HG03196 (cell line): ENCODE data around the gene SMCHD1.
"Not testable (repeated sequence)": the region's sequence is repeated elsewhere in the genome, so short reads cannot be mapped to it uniquely, and the experiment has no call there.

Experiments used
- ATAC-seq: cut with Tn5 transposase; IDR thresholded peaks from one replicate; pipeline ENCODE4 v1.9.1; 2021; ENCODE audit not compliant: unreplicated experiment

Gene SMCHD1

DNA sequence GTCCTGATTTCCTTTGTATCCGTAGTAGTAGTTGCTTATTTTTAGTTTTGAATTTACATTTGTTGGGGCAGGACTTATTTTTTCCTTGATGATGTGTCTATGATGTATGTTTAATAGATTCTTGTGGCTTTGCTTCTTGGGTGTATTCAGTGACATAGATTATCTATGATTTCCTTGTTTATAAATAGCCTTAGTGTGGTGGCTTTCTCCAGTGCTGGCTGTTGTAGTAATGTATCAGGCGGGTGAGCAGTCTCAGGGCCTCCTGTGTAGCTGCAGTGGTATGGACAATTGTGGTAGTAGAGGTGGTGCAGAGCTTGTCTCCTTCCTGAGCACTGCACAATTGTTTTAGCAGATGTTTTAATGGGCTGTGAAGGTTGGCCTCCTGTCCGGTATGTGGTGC, 60.5 kb downstream of the SMCHD1 start:
- no peak for ATAC-seq

DNA sequence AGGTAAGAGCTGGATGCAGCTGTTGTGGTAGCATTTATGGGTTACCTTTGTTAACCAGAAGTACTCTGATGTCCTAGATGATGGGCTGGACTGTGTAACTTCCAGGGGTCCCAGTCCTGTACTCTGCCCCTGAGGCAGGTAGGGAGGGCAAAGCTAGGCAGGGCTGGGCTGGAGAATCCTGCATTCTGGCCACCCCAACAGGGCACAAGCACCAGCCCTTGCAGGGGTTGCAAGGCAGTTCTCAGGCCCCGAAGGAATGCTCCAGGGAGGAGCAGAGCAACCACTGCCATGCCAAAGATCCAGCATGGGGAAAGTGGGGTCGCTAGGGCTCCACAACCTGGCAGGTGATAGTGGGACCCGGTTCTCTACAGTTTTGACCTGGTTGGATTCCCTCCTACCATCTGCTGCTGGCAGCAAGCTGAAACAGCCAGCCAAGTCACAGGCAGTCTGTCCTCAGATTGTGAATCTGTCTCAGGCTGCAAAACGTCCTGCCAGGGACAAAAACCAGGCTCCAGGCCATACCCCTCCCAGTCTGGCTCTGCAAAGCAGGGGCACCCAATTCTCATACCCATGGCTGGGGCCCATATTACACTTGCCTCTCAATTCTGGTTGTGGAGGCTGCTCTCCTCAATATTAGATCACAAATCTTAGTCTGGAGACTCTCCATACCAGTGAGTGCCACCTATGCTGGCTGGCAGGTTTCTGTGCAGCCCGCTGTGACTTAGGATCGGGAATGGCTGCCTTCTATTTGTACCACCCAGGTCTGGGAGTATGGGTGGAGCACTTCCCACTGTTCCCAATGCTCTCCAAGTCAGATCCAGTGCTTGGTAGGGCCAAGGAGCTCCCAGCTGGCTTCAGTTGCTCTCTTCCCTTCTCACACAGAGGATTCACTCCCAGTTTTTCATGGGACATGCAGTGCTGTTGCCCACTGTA, 61.1 kb downstream of the SMCHD1 start:
- no peak for ATAC-seq

DNA sequence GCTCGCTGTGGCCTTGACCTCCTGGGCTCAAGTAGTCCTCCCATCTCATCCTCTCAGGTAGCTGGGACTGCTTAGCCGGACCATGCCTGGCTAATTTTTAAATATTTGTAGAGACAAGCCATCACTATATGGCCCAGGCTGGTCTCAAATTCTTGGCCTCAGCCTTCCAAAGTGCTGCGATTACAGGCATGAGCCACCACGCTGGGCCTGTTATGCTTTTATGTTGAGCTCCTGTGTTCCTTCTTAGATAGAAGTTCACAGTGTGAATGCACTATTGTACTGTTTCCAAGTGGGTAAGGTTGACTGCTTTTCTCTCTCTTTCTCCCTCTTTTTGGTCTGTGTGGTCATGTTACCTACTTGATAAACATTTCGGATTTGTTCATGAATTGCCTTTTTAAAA, 61.9 kb downstream of the SMCHD1 start:
- no peak for ATAC-seq

DNA sequence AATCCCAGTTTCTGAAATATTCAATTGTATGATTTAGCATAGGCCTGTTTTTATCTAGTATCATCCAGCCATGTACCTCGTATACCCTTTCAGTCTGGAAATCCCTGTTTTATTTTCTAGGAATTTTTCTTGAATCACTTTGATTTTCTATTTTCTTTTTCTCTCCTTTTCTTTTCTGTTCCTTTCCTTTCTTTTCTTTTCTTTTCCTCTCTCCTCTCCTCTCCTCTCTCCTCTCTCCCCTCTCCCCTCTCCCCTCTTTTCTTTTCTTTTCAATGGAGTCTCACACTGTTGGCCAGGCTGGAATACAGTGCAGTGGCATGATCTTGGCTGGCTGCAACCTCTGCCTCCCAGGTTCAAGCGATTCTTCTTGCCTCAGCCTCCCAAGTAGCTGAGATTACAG, 63.5 kb downstream of the SMCHD1 start:
- no peak for ATAC-seq

DNA sequence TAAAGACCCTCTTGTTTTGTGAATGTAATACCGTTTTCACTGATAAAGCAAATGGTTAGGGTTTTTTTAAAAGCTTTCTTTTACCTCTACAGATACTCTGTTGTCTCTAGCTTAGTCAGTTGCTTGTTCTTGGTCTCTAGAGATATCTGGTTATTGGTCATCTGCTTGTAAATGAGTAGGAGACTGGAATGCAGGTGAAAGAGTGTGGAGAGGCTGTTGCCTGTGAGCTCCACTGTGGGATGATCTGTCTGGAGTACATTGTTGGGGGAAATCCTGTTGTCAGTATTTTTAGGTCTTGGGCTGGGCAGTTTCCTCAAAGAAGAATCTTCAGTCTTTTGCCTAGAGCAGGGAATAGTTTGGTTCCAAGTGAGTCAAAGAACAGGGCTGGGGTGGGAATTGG, 67.7 kb downstream of the SMCHD1 start:
- ATAC-seq, result no peak

DNA sequence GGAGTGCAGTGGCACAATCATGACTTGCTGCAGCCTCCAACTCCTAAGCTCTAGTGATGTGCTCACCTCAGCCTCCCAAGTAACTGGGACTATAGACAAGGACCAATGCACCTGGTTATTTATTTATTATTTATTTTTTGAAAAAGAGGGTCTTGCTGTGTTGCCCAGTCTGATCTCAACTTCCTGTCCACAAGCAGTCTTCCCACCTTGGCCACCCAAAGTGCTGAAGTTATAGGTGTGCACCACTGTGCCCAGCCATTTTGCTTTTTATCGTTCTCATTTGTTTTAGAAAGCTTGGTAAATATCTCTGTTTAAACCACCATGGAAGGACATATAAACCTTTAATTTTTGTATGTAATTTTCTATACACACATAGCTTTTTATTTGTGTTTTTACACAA, 74.2 kb downstream of the SMCHD1 start:
- ATAC-seq, result no peak

DNA sequence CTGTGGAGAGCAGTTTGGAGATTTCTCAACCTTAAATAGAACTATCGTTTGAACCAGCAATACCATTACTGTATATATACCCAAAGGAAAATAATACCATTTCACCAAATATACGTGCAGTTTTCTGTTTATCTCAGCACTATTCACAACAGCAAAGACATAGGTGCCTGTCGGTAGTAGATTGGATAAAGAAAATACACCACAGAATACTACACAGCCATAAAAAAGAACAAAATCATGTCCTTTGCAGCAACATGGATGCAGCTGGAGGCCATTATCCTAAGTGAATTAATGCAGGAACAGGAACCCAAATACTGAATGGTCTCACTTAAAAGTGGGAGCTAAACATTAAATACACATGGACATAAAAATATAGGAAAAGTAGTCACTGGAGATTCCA, 81.3 kb downstream of the SMCHD1 start:
- no peak for ATAC-seq

DNA sequence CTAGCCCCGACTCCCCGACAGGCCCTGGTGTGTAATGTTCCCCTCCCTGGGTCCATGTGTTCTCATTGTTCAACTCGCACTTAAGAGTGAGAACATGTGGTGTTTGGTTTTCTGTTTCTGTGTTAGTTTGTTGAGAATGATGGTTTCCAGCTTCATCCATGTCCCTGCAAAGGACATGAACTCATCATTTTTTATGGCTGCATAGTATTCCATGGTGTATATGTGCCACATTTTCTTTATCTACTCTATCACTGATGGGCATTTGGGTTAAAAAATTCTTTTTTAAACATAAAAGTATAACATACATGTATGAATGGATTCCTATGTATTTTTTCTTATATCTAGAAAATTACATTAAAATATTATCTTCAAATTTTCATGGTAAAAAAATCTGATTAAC, 84.6 kb downstream of the SMCHD1 start:
- ATAC-seq, result not testable (repeated sequence)

DNA sequence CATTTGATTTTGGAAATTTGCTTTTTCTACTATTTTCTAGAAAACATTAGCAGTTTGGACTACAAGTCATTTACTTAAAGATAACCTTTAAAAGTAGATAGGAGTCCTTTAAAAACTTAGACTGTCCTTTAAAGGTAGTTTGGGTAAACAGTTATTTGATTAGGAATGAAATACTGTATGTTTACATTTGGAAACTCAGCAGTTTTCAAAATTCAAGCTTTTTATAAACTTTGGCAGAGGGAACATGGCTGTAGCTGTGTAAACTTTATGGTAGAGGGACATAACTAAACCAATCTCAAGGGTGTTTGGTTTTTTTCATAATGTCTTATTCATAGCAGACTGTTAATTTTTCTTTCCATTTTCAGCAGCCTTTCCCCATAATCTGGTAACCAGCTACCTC, 90.7 kb downstream of the SMCHD1 start:
- no peak for ATAC-seq

DNA sequence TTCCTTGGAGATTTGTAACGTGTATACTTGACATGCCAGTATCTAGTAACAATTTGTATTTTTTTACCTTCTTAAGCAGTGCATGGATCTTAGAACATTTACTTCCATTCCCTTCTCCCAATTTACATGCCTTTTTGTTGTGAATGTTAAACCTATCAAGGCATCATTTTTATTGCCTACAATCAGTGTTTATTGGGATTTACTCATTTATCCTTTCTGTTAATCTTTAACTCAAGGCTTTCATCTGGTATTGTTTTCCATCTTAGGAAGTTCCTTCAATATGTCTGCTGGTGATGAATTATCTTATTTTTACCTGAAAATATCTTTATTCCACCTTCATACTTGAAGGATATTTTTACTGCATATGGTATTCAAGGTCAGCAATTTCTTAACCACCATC, 102.8 kb downstream of the SMCHD1 start:
- ATAC-seq, result no peak

DNA sequence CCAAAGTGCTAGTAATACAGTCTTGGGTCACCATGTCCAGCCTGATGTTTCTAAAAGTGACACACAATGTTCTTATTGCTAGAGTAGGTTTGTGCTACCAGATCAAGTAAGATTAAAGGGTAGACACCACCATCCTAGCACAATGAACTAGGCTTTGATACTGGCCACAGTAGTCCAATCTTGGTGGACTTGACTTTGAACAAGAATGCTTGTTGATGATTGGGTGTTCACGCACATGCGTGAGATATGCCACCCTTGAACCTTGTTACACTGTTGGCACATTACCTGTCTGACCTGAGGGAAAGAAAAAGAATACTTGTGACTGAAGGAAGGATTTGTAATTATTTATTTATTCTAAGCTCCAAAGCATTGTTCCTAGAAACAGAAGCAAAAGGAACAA, 119.1 kb downstream of the SMCHD1 start:
- no peak for ATAC-seq

DNA sequence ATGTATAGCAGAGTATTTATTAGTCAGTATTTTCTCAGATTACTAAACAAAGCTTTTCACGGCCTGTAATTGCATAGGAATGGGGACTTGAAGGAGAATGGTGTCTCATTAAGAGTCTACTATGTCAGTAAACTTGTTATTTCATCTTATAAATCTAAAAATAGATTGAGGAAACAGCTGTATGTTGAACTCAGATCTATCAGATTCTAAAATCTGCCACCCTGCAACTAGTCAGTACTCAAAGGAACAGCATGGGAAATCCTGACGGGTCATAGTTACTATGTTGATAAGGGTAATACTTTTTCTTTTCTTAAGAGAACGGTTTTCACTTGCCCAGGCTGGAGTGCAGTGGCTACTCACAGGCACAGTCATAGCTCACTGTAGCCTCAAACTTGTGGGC, 121.1 kb downstream of the SMCHD1 start:
- no peak for ATAC-seq

DNA sequence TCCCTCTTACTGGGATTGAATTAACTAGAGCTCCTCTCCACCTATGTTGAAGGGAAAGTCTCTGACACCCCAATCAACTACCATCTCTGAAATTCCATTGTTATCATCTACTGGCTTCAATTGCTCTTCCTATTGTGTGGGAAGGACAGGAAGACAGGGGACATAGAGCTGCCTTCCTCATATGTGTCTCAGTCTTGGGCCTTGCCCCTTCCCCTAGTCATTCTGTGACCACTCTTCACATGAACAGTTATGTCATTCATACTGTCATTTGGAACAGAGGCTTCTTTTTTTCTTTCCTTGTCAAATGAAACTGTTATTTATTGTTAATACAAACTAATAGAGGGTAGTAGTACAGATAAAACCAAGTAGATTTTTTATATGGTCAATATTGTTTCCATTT, 121.7 kb downstream of the SMCHD1 start:
- no peak for ATAC-seq

DNA sequence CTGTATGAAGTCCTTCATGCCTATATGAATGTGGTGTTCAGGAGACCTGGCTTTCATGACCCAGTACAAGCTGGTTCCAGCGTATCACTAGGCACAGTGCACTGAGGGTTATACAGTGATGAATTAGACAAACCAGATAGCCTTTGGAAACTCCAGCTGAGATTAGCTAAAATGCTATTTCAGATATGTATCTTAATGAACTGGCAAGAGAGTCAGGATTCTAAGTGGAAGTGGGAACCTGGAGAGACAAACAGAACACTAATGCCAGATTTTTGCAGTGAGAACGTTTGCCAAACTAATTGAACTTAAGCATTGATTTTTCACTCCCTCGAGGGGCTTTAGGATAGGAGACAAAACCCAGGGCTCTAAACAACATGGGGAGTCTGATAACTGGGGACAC, 125.2 kb downstream of the SMCHD1 start:
- ATAC-seq, result no peak

DNA sequence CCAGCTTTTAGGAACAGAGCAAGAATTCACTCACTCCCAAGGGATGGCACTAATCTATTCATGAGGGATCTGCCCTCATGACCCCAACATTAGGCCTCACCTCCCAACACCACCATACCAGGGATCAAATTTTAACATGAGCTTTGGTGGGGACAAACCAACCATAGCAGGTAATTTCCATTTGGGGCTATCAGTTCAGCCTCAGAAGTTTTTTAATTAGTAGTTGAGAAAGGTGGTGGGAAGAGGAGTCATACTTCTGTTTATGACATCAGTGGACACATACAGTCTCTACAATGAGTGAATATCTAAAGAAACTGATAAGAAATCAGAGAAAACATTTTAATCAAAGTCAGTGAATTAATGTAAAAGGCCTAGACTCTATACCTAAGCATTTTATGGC, 131.7 kb downstream of the SMCHD1 start:
- ATAC-seq, result no peak

DNA sequence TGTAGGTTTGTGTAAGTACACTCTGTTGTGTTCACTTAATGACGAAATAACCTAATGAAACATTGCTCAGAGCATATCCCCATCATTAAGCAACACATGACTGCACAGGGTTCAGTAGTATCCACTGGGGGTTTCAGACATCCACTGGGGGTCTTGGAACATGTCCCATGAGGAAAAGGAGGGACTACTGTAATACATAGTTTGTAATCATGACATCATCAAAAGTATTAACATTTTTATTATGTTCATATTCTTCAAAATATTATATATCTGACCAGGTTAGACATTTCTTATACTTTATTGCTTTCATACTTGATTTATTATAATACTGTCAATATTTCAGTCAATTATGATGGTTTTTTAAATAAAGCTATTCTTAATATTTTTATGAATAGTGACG, 136.9 kb downstream of the SMCHD1 start:
- ATAC-seq, result no peak

DNA sequence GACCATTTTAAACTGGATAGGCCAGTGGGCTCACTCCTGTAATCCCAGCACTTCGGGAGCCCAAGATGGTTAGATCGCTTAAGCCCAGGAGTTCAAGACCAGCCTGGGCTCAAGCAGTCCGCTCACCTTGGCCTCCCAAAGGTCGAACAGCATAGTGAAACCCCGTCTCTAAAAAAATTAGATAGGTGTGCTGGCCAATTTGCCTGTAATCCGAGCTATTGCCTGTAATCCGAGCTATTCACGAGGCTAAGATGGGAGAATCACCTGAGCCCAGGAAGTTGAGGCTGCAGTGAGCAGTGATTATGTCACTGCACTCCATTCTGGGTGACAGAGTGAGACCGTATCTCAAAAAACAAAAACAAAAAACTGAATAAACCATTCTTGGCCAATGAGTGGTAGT, 138.6 kb downstream of the SMCHD1 start:
- no peak for ATAC-seq

DNA sequence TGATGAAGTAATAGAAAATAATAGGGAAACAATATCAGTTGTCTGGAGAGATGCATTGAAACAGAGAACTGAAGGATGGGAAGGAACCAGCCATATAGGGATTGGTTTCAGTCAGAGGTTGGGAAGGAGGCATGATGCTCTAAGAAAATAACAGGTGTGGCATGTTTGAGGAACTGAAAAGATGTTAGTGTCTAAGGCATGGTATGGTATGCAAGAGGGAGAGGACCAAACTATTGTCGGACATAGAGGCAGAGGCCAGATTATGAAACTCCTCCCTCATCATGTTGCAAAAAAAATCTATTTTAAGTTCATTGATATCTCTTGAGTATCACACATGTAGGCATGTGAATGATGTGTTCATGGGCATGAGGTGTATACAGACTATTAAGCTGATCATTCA, 142.4 kb downstream of the SMCHD1 start:
- no peak for ATAC-seq

DNA sequence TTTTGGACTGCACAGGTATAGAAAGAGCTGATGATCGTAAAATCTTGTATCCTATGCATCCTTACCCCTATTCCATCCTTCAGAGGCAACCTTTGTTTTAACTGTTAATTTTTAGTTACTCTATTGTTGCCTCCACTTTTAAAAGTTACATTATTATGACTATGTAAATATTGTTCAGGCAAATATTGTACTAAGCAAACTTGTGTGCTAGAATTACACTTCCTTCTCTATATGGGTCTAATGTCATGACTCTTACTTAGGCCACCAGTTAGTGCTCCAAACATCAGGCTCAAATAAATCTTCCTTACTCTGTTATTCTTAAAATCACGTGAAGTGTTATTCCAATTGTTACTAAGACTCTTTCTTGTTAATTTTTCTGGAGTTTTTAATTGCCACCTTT, 143.8 kb downstream of the SMCHD1 start:
- ATAC-seq, result no peak

DNA sequence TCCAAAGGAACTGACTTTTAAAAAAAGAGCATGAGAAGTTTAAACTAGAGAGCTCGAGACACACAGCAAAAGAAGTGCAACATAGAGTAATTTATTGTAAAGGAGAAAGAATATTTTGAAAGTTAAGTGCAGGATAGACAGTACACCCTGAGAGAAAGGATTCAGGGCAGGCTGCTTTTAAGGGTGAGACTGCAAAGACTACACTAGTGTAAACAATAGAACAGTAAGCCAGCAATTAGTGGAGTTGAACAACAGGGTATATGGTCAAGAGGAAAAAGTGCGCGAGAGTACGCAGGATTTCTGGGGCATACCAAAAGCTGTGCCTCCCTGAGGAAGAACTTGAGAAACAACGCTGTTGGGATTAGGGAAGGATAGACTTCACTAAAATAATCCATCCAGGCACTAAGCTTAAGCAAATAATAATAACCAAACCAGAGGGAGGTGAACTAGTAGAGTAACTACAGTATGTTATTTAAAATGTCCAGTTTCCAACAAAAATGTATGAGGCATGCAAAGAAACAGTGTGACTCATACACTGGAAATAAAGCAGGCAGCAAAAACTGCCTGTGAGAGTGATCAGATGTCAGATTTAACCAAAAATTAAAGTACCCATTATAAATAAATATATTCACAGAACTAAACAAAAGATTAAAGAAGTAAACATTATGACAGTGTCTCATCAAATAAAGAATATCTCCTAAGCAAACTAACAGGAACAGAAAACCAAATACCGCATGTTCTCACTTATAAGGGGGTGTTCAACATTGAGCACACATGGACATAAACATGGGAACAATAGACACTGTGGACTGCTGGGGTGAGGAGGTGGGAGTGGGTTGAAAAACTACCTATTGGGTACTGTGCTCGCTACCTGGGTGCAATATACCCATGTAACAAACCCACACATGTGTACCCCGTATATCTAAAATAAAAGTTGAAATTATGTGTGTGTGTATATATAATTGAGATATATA, 150.7 kb downstream of the SMCHD1 start:
- ATAC-seq, result no peak

DNA sequence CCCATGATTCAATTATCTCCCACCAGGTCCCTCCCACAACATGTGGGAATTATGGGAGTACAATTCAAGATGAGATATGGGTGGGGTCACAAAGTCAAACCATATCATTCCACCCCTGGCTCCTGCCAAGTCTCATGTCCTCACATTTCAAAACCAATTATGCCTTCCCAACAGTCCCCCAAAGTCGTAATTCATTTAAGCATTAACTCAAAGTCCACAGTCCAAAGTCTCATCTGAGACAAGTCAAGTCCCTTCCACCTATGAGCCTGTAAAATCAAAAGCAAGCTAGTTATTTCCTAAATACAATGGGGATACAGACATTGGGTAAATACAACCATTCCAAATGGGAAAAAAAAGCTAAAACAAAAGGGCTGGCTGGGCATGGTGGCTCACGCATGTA, 153.1 kb downstream of the SMCHD1 start:
- not testable (repeated sequence) for ATAC-seq

DNA sequence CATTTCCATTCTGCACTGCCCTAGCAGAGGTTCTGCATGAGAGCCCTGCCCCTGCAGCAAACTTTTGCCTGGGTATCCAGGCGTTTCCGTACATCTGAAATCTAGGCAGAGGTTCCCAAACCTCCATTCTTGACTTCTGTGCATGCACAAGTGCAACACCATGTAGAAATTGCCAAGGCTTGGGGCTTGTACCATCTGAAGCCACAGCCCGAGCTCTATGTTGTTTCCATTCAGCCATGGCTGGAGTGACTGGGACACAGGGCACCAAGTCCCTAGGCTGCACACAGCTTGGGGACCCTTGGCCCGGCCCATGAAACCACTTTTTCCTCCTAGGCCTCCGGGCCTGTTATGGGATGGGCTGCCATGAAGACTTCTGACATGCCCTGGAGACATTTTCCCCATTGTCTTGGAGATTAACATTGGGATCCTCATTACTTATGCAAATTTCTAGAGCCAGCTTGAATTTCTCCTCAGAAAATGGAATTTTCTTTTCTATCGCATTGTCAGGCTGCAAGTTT, 154.2 kb downstream of the SMCHD1 start:
- ATAC-seq, result not testable (repeated sequence)
